HG02623 (cell line): ENCODE results near the gene MIA2.

Source experiments
- ATAC-seq: cut with Tn5 transposase; IDR thresholded peaks from one replicate; pipeline ENCODE4 v1.9.1; 2021; ENCODE audit warnings: moderate library complexity; ENCODE audit not compliant: unreplicated experiment

The MIA2 gene

DNA sequence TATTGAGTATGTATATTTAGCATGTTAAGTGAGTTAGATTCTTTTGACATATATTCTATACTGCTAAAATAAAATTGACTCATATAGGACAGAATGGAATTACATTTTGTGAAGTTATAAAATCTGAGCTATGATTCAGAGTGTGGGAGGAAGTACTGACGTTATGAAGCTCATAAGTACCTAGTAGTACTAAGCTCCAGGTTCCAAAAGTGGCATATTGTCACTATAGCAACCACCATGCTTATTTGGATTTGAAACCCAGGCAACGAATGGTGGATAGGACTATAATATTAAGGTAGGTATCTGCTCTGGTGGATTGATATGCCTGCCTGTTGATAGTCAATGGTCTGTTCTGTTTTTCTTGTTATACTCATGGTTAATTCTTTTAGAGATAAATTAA is 200.7 kb downstream of the MIA2 start:
- ATAC-seq = no peak

- no peak for ATAC-seq
These were observed 201.5 kb downstream of the MIA2 start for GRCh38 chr14:39435241-39435640.
